ENCODE measurements around the gene LRRN3.

- TF ChIP-seq CTCF (conservative IDR thresholded peaks at IDR 0.05; ENCODE audit: low read depth, low read length) (no peak), EZH2phosphoT487 (IDR thresholded peaks at IDR 0.05; ENCODE audit: borderline replicate concordance, low read length) (no peak)
Observed at GRCh38 chr7:111145472-111145871, 54.5 kb downstream of the LRRN3 start.

All from PC-3 (cell line).